ENCODE results near the gene NAGPA. TPM values are rescaled to one million over a fixed set of nuclear protein-coding genes. Genes with fewer than 3 reads are reported as not detected.
A peak's percentile ranks its signal among the peaks of the same experiment; 100 is the strongest.
"Not testable (repeated sequence)": the region's sequence is repeated elsewhere in the genome, so short reads cannot be mapped to it uniquely, and the experiment has no call there.

The NAGPA gene
- total RNA-seq, 1 donor from 2014 or later: 14.3 TPM

DNA sequence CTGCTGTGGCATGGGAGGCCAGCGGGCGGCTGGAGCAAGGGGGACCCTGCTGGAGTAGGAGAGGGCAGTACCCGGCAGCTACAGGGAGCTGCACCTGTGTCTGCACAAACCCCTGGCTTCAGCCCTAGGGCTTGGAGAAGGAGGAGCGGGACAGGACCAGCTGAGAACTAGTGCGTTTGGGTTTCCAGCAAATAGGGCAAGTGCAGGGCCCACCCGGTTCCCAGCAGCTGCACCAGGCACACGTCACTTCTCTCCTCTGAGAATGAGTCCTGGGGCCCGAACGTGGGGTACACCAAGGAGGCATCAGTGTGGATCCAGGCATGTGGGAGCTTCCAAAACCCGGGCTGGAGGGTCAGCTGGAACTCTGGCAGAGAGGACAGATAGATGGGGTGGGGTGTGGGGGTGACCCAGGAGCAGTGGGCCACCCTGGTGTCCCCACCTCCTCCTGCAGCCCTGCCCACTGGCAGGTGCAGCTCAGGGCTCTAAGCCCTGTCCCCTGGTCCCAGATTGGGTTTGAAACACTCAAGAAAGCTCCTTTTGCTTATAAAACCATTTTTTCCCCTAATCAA, 26.4 kb upstream of the NAGPA start:
- no peak for DNase-seq (ENCODE audit: low read depth in 2 of 2)

DNA sequence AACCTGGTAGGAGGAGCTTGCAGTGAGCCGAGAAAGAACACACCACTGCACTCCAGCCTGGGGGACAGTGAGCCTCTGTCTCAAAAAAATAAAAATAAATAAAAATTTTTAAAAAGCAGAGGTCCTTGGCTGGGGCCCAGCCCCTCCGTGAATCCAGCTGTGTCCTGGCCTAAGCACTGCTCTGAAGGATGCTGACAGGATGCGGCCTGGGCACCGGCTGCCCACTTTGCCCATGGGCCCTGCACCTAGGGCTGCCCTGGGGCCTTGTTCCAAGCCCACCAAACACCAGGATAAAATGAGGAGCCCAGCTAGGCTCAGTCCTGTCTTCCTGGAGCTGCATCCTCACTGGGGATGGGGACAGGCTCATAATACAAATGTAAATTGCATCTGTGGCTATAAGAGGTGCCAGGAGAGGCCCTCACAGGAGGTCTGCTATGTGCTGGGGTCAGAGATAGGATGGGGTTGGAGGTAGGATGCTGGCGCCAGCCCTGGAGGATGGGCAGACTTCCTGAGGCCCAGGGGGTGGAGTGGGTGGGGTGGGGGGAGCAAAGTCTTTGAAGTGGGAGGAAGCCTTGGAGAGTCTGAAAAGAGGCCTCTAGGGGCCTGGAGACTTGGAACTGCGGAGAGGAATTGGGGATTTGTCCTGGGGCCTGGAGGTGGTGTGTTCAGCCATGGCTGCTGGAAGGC, 25.8 kb upstream of the NAGPA start:
- DNase-seq (ENCODE audit: low read depth in 2 of 2): no peak

DNA sequence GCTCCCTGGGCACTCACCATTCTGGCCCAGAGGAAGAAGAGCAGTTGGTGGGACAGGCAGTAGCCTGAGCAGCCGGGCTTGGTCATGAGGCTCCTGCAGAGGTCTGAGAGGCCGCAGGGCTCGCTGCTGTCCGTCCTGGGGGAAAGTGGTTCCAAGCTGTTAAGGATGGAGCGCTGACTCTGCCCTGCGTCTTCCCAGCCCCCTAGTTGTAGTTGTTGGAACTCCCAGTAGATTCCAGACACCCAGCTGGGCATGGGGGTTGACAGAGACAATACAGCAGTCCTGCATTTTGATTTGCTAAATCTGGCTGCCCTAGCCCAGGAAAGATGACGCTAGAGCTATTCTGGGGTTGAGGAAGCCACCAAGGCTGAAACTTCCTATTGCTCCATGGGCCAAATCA, 24.7 kb upstream of the NAGPA start:
- DNase-seq (ENCODE audit: low read depth in 2 of 2): peak; percentile 34 to 67

DNA sequence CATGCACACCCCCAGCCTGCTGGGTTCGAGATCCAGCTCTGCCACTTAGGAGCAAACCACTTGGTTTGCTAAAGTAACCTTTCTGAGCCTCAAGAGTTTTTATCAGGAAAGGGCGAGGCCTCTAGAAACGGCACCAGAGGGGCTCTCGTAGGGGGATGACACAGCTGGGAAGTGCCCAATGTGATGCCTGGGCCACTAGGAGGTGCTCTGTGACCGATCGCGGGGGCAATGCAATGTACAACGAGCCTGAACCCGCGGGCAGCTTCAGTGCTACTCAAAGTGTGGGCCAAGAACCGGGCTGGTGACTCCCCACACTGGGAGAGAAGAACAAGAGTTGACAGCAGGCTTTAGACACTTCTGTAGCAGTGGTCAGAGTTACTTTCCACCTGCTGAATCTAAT, 22.6 kb upstream of the NAGPA start:
- peak; percentile 31 to 52 for DNase-seq (ENCODE audit: low read depth in 2 of 2)

DNA sequence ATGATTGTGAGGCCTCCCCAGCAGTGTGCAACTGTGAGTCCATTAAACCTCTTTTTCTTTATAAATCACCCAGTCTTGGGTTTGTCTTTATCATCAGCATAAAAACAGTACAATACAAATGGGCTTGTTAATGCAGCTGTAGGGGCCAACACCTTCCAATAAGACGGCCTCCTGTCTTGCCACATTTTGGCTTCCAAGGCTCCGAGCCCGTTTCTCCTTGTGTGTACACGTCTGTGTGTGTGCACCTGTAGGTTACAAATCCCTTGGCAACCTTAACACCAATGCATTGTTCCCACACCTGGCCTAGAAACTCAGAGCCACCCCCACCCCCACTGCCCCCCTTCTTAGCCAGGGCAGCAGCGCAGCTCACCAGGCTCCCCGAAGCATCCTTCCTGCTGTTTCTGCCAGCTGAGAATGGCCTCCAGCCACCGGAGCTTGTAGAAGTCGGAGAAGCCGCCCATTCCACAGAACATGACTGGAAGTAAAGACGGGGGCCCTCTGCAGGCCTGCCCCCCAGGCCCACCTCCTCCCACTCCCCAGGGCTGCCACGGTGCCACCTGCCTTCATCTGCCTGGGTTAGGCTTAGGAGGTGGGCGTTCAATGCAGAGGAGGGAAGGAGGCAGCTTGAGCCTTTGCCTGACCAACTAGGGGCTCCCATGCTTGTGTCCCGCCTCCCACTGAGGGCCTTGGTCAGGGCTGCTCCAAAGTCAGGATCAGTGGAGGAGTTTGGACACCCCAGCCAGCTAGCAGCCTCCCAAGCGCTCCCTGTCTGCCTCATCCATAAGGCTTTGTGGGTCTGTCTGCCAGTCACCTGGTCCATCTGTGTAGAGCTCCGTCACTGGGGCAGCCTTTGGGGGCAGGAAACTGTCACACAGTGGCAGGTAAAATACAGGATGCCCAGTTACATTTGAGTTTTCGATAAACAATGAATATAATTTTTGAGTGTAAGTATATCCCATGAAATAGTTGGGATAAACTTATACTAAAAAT, 21.4 kb upstream of the NAGPA start:
- DNase-seq (ENCODE audit: low read depth in 2 of 2): no peak

DNA sequence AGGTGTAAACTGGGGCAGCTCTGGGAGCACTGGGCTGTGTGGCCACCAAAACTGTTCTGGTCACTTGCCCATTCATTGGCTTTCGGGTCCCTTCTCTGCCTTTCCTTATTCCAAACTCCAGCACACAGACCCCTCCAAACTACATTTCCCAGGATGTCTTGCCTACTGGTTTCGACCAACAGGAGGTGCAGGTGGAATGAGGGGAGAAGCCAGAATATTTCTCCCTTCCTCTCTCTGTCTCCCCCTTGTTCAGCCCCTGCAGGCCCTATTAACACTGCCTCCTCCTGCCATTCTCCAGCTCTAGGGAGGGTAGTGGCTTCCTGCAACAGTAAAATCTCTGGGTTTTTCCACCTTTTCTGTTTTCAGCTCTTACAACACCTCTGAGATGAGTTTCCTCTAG, 13.2 kb upstream of the NAGPA start:
- no peak for DNase-seq (ENCODE audit: low read depth in 2 of 2)

DNA sequence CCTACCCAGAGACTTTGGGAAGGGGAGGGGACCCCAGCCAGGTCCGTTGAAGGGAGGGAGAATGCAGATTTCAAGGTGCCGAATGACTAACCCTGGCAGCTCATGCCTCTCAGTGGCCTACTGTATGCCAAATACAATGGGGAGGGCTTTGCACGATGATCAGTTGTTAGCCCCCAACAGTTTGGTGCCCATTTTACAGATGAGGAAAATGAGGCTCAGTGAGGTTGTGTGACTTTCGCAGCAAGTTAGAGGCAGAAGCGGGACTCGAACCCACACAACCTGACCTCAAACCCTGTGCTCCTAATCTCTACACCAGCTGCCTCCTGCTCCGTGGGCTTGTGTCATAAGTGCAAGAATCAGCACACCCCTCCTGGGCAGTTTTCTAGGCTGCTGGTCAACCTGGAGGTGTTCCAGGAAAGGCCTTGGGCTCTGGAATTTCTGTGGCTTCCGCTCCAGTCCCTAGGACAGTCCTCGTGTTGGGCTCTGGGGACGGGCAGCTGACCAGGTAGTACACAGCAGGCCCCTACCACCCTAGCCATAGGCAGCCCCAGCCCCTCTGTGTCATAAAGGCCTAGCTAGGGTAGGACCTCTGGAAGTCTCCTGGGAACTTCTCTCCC, 11.9 kb upstream of the NAGPA start:
- no peak for DNase-seq (ENCODE audit: low read depth in 2 of 2)

DNA sequence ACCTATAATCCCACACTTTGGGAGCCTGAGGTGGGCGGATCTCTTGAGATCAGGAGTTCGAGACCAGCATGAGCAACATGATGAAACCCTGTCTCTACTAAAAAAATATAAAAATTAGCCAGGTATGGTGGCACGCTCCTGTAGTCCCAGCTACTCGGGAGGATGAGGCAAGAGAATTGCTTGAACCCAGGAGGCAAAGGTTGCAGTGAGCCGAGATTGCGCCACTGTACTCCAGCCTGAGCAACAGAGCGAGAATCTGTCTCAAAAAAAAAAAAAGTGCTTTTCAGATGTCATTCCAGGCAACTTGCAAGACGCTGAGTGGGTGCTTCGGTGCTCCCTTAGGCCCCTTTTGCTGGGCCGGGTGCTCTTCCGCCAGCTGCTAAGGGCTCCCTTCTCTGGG, 10.8 kb upstream of the NAGPA start:
- DNase-seq (ENCODE audit: low read depth in 2 of 2): not testable (repeated sequence)

DNA sequence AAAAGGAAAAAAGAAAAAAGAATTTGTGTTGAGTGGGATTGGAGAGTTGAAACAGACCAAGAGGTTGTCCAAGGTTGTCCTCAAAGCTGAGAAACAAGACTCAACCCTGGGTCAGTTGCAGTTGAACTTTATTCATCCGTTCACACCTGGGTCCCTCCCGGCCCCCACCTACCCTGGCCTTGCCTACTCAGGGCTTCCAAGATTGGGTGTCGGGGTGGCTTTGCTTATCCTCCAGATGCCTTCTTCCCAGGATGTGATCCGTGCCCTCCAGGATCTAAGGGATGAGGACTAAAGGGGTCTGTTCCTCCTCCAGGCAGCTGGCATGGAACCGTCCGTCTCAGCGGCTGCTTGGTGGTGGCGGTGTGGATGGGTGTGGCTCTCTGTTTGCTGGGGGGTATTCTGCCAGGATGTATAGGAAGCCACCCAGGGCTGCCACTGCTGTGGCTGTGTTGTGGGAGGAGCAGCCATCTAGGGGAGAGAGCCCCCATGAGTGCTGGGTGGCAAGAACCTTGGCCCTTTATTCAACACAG, 10.3 kb upstream of the NAGPA start:
- DNase-seq (ENCODE audit: low read depth in 2 of 2): no peak

DNA sequence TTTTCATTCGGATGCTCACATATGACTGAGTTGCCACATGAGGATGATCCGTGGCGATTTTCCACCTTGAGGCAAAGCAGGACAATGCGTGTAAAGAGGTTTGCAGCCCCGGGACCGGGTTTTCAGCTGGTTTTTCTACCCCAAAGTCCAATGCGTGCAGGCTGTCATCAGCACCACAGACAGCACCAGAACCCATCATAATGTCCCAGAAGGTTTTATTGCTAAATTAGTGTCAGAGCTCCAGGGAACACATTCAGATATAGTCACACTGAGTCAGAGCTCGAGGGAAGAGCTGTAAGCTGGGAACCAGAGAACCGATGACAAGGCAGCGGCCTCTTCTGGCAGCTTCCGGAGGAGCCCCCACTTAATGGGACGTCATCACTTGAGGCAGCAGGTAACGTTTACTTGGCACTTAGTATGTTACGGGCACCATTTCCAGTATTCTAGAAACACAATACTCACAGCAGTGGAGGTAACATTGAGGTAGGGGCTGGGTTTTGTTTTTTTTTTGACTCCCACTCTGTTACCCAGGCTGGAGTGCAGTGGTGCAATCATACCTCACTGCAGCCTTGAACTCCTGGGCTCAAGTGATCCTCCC, 8.9 kb upstream of the NAGPA start:
- DNase-seq (ENCODE audit: low read depth in 2 of 2): no peak

DNA sequence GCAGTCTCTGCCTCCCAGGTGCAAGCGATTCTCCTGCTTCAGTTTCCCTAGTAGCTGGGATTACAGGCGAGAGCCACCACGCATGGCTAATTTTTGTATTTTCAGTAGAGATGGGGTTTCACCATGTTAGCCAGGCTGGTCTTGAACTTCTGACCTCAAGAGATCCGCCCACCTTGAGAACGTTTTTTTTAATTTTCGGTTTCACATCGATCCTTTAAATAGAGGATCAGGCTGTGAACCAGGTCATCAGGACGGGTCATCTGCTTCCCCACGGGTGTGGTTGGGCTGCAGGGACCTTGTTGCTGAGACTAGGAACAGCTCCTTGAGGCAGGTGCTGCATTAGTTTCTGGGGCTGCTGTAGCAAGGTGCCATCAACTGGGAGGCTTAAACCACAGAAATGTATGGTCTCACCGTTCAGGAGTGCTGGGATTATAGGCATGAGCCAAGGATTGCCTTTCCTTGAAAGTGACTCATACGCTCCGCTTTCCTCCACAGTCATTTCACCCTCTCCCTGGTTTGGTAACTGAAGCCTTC, 7.9 kb upstream of the NAGPA start:
- no peak for DNase-seq (ENCODE audit: low read depth in 2 of 2)

DNA sequence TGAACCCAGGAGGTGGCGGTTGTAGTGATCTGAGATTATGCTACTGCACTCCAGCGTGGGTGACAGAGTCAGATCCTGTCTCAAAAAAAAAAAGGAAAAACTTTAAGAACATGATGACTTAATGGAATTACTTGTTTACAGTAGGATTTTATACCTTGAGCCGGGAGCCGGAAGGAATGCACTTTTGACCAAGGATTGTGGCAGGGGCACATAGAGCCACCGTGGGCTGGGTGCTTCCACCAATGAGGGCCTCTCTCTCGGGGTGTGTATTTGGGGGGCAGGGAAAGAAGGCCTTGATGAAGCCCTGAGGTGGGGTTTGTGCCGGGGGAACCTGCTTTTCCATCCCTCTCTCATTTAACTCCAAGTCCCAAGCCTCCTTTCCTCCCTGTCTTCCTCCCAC, 6.7 kb upstream of the NAGPA start:
- no peak for DNase-seq (ENCODE audit: low read depth in 2 of 2)

DNA sequence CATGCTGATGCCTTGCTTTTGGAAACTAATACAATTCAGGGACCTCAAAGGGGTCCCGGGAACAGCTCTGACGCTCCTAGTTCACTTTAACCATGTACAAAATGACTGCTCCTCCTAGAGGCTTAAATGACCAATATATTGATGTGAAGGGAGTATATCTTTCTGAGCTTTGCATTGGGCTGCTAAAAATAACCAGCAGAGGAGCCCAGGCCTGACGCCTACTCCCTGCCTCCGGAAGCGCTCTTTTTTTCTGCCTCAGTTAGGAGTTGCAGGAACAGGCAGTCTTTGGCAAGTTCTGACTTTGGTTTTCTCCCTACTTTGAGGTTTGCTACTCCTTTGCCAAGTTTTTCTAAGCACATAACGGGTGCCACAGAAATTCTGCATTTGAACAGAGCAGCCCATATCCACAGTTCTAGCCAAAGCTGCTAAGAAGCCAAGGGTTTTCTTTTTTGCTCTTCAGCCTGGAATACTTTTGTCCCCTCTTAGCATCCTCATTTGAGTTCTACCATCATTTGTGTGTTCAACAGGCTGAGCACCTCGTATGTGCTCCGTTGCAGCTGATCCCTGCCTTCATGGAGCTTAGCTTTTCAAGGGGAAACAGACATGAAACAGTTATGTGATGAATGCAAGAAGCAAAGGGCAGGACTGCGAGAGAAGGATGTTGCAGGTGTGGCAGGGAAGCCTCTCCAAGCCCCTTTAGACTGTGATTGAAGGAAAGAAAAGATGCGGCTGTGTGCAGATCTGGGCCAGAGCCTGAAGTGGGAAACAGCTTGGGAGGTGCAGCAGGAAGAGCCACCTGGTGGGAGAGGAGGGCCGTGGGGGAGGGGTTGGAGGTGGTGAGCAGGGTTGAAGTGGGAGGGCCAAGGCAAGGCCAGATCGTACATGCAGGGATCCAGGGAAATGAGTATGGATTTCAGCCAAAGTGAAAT, 2.8 kb upstream of the NAGPA start:
- DNase-seq (ENCODE audit: low read depth in 2 of 2): no peak

DNA sequence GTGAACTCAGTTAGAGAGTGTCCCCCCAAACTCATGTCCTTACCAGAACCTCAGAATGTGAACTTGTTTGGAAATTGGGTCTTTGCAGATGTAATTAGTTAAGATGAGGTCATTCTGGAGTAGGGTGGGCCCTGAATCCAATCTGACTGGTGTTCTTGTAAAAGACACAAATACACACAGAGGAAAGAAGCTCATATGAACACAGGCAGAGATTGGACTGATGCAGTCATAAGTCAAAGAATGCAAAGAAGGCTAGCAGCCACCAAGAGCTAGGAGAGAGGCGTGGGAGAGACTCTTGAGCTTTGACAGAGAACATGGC, 2.1 kb upstream of the NAGPA start:
- no peak for DNase-seq (ENCODE audit: low read depth in 2 of 2)

DNA sequence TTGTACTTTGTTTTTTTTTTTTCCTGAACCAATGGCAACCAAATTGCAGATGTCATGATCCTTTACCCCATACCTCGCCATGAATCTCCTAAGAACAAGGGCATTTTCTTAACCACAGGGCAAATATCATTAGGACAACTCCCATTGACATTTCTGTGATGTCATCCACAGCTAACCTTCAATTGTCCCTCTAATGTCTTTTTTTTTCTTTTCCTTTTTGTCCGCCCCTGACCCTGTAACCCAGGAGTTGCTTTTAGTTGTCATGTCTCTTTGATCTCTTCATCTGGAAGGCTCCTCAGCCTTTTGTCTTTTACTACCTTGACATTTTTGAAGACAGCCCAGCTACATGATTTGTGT, 410 bp upstream of the NAGPA start:
- DNase-seq (ENCODE audit: low read depth in 2 of 2): peak in 1 of 2 donors; percentile 7

DNA sequence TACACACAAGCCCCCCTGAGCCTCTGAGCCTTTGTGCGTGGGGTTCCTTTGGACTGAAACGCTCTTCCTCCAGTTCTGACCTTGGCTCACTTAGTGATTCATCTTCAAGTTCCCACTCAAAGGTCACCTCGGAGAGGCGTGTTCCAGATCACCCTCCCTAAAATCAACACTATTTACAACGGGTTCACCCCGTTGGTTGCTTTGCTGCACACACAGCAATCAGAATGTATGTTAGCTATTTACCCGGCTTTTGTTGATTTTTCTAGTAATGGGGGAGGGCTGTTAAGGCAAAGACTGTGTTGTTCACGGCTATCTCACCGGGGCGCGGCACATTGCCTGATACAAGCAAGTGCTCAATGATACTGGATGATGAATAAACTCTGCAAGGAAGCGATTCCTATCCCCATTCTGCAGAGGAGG, 977 bp downstream of the NAGPA start:
- no peak for DNase-seq (ENCODE audit: low read depth in 2 of 2)

DNA sequence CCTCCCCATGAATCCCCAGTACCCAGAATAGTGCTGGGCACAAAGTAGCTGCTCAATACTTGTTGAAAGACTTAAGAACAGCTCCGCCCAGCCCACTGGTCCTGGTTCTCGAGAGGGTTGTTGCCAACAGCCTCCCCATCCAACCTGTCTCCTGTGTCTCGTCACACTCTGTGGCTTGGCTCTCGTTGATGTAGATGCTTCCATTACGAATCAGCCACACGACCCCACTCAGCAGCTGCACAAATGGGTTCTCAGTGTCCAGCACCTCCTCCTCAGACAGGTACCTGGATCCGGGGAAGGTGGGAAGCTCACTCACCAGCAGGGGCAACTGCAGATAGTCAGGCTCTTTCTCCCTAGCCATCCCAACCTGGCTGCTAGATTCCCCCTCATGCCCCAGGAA, 2.1 kb downstream of the NAGPA start:
- DNase-seq (ENCODE audit: low read depth in 2 of 2): no peak

DNA sequence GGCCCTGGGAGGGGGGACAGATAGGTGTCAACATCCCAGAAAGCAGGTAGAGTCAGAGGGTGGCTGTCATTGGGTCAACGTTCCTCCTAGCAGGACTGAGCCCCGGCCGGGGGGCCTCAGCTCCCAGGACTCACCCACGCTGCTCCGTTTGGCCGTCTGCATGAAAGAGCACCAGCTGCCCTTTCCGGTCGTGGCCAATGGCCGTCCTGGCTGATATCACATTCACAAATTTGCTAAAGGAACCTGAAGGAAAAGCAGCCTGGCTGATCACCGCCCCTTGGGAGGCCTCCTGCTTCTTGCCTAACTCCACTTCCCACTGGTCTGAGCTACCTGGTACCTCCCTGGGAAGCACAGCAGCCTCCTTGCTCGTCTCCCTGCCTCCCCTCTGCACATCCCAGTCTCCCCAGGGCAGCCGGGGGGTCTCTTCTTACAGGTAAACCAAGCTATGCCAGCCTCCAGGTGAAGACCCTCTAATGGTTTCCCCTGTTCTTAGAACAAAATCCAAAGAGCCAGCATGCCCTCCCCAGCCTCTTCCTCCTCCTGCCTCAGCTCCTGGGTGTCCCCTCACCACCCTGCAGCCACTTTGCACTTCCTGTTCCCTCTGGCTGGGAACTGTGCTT, 3.4 kb downstream of the NAGPA start:
- no peak for DNase-seq (ENCODE audit: low read depth in 2 of 2)

DNA sequence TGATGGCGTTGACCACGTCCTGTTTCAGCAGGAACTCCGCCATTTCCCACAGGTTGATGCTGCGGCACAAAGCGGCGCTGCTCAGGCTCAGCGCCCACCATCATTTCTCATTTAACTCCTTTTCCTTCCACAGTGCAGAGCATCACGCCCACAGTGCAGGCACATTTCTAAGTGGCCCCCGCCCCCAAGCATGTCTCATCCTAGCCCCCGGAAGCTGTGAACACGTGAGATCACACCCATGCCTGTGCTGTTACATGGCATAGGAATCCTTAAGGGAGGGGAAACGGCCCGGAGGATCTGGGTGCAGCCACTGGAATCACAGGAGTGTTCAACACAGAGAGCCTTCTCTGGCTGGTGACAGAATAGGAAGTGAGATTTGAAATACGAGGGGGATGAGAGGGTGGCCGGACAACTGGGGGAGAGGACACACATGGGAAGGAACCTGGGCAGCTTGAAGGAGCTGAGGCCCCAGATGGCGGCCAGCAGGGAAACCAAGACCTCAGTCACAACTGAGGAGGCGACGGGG, 4.7 kb downstream of the NAGPA start:
- DNase-seq (ENCODE audit: low read depth in 2 of 2): no peak

All from lung microvascular endothelial cell (primary cell).